HG03469 (cell line): ENCODE results near the gene CDH4.

ENCODE experiments used
- ATAC-seq: cut with Tn5 transposase; IDR thresholded peaks from one replicate; pipeline ENCODE4 v1.9.1; 2021; ENCODE audit warnings: mild to moderate bottlenecking, moderate library complexity, moderate number of reproducible peaks; ENCODE audit not compliant: unreplicated experiment

The CDH4 gene

DNA sequence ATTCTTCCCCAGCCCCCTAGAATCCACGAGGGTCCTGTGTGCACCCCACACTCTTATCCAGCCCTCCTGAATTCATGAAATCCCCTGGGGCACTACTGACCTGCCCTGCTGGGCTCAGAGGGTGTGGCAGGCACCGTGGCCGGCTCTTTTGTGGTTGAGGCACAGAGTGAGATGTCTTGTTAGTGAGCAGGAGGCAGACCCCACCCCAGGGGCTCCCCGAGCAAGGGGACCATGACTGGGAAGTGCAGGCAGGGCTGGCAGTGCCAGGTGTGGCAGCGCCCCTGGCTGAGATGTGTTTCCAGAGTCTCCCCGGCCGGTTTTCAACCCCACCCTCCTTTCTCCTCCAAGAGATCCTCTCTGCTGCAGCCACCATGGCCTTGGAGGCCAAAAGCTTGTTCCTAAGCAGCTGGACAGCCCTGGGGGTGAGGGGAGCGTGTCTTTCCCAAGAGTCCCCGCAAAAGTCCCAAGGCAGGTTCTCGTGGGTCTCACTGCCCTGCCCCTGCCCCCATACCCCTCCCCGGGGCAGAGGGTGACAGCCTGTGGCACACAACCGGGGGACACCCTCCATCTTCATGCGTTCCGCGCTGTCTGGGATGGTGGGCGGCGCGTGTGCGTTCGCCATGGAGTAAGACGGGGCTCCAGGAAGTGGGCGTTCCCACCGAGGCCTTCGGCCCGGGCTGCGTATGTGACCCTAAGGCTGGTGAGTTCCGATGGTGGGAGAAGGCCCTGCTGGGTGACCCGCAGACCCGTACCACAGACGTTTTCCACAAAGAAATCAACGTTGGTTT is 604.8 kb downstream of the CDH4 start:
- no peak for ATAC-seq

DNA sequence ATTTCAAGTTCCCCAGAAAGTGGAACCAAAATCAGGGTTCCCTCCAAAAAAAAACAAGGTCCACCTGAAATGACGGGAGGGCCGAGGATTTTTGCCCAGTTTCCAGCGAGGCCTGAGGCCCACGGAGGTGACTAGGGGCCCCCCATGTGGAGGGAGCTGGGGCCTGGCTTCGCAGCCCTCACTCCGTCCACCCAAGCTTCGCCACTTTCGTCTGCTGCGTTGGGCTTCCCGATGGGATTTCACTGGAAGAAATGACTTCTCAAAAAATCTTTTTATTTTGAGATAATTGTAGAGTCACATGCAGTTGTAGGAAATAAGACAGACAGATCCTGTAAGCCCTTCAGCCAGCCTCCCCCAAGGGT is 605.3 kb downstream of the CDH4 start:
- no peak for ATAC-seq

DNA sequence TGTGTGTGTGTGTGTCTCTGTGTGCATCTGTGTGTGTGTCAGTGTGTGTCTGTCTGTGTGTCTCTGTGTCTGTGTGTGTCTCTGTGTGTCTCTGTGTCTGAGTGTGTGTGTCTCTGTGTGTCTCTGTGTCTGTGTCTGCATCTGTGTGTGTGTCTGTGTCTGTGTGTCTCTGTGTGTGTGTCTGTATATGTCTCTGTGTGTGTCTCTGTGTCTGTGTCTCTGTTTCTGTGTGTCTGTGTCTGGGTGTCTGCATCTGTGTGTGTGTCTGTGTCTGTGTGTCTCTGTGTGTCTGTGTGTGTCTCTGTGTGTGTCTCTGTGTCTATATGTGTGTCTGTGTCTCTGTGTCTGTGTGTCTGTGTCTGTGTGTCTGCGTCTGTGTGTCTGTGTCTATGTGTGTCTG is 605.8 kb downstream of the CDH4 start:
- no peak for ATAC-seq

GRCh38 chr20:61859767-61860166 is 607.7 kb downstream of the CDH4 start:
- ATAC-seq, result no peak

DNA sequence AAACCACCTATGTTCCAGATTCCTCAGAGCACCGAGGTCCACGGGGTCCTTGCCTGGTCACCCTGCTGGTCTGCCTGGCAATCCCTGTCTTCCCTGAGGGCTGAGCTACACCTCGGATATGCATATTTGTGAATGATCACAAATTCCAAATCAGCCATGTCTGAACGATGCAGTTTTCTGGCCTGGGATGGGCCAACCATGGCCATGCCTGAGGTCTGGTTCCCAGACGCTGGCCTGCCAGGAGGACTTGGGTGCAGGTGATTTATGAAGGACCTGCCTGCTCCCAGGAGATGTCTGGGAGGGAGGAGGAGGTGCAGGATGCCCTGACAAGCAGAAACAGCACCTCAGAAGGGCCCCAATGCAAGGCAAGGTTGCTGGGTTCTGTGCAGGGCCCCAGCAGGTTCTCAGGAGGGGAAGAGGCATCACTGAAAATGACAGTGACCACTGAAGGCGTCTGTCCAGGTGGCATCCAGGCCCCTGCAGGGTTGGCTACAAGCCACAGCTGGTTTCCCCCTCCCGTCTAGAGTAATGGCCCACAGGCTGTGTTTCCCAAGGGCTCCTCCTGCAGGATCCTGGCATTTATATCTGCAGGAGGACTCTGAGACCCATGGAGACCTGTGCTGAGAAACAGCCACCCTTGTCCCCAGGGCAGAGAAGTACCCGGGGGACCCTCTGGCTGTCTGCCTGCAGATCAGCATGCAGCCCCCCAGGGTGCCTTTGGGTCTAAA is 608.4 kb downstream of the CDH4 start:
- ATAC-seq, result no peak

DNA sequence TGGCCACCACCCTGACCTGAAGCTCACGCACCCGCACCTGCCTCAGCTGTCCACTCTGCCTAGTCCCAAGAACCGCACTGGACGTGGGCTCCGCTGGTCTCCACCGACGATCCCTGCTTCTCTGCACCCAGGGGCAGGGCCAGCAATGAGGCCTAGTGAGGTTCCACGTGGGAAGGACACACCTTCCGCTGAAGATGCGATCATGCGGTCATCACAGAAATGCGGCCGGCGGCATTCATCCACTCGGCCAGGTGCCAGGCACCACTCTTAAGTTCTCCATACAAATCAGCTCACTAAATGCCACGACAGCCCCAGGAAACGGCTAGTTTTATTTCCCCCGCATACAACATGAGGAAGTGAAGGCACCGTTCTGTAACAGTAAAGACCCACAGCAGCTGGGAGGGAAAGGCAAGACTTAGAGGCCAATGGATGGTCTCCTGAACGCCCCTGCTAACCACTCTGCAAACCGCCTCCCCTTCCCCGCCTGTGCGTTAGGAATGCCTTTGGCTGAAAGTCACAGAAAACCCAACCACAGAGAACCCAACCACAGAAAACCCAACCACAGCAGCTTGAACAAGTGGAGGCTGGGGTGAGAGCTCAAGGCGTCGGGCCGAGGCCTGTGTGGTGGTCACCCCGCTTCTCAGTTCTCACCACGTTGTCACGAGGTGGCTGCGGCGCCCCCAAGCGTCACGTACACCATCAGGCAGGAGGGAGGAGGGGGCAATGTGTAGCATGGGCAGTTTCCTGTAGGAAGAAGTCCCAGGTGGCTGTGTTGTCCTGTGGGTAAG is 609.2 kb downstream of the CDH4 start:
- ATAC-seq, result no peak

DNA sequence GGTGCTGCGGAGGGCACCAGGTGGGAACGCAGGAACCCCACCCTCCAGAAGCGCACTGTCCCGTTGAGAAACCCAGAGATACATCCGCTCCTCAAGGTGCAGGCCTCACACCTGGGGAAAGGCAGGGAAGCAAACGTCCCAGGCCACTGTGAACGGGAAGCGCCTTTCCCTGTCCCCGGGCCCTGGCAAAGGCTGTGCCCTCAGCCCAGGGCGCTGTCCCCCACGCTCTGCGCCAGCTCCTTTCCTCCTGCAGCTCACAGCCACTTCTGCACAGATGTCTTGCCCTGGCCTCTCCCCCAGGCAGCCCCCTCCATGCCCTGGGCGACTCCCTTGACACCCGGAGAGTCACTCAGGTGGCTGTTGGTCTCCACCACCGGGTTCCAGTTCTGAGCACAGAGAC is 609.8 kb downstream of the CDH4 start:
- ATAC-seq, result no peak

DNA sequence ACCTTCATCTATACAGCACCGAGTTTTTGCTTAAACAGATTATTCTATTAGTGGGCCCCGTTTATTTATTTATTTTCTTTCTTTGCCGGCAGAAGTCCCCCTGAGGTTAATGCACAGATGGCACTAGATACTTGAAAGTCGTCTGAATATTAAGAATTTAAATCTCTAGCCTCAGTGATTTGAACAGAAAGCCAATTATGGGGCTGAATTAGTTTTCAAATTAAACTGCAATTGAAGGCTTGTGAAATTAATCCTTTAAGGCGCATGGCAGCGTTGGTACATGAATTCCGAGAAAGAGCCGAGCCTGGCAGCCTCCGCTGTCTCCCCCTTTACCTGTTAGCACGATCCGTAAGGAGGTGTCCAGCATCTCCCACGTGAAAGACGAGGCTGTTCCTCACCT is 610.8 kb downstream of the CDH4 start:
- ATAC-seq, result no peak

DNA sequence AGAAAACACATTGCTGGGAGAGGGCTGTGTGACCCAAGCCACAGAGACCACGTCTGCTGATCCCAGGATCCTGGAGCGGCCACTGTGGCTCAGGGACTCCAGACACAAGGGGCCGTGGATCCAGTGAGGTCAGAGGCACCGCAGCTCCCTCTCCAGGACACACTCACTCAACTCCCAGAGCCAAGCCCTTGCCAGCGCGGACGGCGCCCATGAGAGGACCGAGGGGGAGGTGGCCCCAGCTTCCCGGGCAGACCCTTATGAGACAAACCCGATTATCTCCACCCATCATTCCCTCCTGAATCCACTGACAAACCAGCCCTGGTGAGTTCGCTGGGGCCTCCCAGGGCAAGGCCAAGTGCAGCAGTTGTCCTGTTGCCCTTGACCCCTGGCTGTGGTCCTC is 612.4 kb downstream of the CDH4 start:
- no peak for ATAC-seq

DNA sequence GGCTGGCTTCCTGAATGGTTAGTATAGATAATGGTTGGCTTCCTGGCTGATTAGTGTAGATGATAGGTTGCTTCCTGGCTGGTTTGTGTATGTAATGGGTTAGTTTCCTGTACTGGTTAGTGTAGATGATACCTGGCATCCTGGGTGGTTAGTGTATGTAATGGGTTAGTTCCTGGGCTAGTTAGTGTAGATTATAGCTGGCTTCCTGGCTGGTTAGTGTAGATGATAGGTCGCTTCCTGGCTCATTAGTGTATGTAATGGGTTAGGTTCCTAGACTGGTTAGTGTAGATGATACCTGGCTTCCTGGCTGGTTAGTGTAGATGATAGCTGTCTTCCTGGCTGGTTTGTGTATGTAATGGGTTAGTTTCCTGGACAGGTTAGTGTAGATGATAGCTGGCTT is 613.3 kb downstream of the CDH4 start:
- ATAC-seq, result no peak

- no peak for ATAC-seq
Observed at GRCh38 chr20:61866165-61866564, 614.1 kb downstream of the CDH4 start.

DNA sequence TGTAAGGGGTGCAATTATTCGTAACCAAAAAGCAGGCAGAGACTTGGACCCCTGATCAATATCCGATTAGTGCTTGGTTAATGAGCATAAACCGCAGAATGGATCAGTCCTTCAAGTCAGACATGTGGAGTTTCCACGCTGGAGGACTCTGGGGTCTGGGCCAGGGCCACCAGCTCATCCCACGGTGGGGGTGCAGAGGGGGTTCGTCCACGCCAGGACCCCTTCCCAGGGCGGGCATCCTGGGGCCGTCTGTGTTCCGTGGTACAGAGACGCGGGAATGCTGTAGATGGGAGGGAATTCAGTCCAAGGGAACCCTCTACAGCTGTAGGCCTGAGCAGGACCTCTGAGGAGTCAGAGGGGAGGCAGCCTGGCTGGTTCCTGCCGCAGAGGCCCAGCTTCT is 615.9 kb downstream of the CDH4 start:
- ATAC-seq, result no peak

DNA sequence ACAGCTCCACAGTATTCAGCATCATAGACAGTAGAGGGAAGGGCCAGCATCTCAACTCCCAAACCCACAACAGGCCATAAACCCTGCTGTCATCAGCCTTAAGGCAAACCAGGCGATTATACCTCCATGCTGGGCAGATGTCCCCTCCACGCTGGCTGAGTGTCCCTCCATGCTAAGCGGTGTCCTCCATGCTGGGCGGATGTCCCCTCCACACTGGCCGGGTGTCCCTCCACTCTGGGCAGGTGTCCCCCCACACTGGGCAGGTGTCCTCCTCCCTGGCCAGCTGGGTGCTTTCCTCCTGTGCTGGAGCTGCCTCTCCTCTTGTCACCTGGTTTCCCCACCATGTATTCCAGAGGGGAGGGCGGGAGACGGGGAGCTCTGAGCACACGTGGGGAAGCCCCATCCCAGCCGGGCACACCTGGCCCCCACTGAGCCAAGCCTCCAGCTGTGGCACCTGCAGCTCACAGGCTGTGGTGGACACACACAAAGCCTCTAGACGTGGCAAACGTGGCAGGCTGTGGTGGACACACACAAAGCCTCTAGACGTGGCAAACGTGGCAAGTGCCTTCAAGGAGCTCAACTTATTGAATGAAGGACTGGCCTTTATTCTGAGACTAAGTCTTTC is 616.5 kb downstream of the CDH4 start:
- no peak for ATAC-seq

- no peak for ATAC-seq
Observed at GRCh38 chr20:61869750-61870507, 617.9 kb downstream of the CDH4 start.

GRCh38 chr20:61871160-61871559 is 619.1 kb downstream of the CDH4 start:
- no peak for ATAC-seq

- no peak for ATAC-seq
Observed at GRCh38 chr20:61871913-61872312, 619.9 kb downstream of the CDH4 start.

DNA sequence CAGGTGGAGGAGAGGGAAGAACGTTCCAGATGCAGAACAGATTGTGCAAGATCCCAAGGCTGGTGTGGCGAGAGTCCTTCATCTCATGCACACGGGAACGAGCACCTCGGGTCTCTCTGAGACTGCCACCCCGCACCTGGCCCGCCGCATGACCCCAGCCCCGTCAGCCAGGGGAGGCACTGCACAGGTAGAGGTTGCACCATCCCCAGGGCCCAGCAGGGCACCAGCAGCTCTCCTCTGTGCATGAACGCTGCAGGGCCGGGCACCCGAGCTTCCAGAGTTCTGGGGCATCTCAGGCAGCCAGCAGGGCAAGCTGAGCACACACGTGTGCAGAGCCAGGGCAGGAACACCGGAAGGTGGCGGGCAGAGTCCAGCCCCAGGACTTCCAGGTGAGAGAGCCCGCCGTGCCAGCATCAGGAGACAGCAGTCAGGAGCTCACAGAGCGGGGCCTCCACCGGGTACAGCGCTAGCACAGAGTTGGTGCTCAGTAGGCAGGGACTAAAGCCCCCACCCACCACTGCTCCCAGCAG is 620.4 kb downstream of the CDH4 start:
- ATAC-seq, result no peak

DNA sequence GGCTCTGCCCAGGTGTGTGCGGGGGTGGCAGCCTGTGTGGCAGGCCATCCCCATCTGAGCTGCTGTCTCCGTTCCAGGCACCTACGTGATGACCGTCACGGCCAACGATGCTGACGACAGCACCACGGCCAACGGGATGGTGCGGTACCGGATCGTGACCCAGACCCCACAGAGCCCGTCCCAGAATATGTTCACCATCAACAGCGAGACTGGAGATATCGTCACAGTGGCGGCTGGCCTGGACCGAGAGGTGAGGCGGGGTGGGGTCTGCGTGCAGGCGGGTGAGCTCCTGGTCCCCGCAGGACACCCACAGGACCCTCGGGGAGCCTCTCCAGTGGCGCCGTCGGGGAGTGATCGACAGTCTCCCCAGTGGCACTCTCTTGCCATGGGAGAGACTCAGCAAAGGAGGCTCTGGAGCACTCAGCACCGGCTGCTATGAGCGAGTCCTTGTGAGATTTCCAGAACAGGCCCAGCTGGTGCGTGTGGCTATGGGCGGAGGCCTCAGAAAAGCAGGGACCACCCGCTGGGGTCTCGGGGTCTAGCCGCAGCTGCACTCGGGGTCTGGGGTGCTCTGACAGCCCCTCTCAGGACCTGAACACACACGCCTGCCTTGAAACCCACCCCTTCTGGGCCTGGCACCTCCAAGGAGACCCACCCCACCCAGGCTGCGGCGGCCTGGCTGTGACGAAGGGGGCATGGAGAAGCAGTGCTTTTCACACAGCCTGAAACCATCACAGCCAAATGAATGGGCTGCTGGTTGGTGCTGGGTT is 621.8 kb downstream of the CDH4 start:
- no peak for ATAC-seq

DNA sequence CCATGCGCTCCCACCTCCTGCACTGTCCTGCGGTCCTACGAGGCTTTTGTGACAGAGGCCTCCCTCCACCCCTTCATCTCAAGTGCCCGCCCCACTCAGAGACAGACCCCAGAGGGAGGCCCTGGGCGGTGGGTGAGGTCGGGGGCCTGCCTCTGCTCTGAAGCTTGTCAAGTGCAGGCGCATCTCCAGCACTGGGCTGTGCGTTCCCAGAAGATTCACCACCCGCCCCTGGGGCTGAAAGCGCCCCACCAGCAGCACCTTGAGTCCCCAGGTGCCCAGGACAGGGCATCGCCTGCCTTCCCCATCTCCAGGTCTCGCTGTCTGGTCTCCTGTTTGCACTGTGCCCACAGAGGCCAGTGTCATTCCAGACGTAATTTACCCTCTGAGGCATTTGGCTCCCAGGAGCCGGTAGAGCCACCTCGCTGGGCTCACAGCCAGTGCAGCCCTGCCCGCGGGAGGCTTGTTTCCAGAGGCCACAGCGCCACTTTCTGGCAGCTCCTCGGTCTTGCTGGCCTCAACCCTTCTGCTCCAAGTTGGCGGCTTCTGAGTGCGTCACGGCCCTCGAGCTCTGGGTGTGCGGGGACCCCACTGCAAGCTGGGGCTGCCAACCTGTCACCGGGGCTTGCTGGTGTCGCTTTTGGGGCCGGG is 622.5 kb downstream of the CDH4 start:
- no peak for ATAC-seq
